ENCODE data around the gene OPN5.
"Not testable (repeated sequence)": the region's sequence is repeated elsewhere in the genome, so short reads cannot be mapped to it uniquely, and the experiment has no call there.

The OPN5 gene

GRCh38 chr6:47737406-47737805 lies 44.4 kb upstream of the OPN5 start:
- Histone ChIP-seq H3K9ac (no peak overlapping the region), H3K4me1 (ENCODE audit: low read depth, poor library complexity, severe bottlenecking) (no peaks in the 10 kb centered on the region), H3K27me3 (ENCODE audit: insufficient read depth, low read depth) (no peaks in the 10 kb centered on the region), H3K36me3 (ENCODE audit: insufficient read depth) (no peaks in the 10 kb centered on the region), H3K4me3 (IDR thresholded peaks at IDR 0.05; ENCODE audit: insufficient read depth, low read depth, low read length) (no peak overlapping the region), H3K27ac (no peak overlapping the region), H4K20me1 (ENCODE audit: insufficient read depth) (no peaks in the 10 kb centered on the region), H2AFZ (ENCODE audit: low read depth) (no peak overlapping the region), H3K79me2 (ENCODE audit: insufficient read depth, low read depth) (no peaks in the 10 kb centered on the region), H3K4me2 (no peak overlapping the region)
- TF ChIP-seq, protein P1, sequence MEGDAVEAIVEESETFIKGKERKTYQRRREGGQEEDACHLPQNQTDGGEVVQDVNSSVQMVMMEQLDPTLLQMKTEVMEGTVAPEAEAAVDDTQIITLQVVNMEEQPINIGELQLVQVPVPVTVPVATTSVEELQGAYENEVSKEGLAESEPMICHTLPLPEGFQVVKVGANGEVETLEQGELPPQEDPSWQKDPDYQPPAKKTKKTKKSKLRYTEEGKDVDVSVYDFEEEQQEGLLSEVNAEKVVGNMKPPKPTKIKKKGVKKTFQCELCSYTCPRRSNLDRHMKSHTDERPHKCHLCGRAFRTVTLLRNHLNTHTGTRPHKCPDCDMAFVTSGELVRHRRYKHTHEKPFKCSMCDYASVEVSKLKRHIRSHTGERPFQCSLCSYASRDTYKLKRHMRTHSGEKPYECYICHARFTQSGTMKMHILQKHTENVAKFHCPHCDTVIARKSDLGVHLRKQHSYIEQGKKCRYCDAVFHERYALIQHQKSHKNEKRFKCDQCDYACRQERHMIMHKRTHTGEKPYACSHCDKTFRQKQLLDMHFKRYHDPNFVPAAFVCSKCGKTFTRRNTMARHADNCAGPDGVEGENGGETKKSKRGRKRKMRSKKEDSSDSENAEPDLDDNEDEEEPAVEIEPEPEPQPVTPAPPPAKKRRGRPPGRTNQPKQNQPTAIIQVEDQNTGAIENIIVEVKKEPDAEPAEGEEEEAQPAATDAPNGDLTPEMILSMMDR (conservative IDR thresholded peaks at IDR 0.05; ENCODE audit: low read depth, low read length), result no peak

DNA sequence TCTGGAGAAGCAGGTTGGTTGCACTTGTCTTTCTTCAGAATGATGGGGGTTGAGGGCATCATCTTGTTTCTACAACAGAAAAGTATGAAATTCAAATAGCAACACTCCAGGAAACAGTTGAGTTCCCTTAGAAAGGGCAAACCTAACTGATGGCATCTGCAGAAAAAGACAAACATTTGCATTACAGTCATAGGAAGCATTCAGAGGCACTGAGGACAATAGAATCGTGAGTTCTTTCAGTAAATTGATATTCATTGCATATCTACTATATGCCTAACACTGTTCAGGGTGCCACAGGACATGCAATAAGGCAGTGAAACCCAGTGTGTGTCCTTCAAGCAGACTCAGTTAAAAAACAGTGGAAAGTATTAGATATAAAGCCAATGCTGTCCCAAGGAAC lies 41.1 kb upstream of the OPN5 start:
- no peak overlapping the region for H3K27ac ChIP-seq
- no peak overlapping the region for H2AFZ ChIP-seq (ENCODE audit: low read depth)
- H3K4me1 ChIP-seq (ENCODE audit: low read depth, poor library complexity, severe bottlenecking), result no peaks in the 10 kb centered on the region
- no peaks in the 10 kb centered on the region for H3K27me3 ChIP-seq (ENCODE audit: insufficient read depth, low read depth)
- TF ChIP-seq, protein P1 (conservative IDR thresholded peaks at IDR 0.05; ENCODE audit: low read depth, low read length), result no peak
- no peaks in the 10 kb centered on the region for H4K20me1 ChIP-seq (ENCODE audit: insufficient read depth)
- no peaks in the 10 kb centered on the region for H3K36me3 ChIP-seq (ENCODE audit: insufficient read depth)
- no peak overlapping the region for H3K4me2 ChIP-seq
- no peak overlapping the region for H3K9ac ChIP-seq
- no peak overlapping the region for H3K4me3 ChIP-seq (IDR thresholded peaks at IDR 0.05; ENCODE audit: insufficient read depth, low read depth, low read length)
- no peaks in the 10 kb centered on the region for H3K79me2 ChIP-seq (ENCODE audit: insufficient read depth, low read depth)

GRCh38 chr6:47741807-47742206 lies 40.0 kb upstream of the OPN5 start:
- no peak overlapping the region for H3K4me2 ChIP-seq
- H3K36me3 ChIP-seq (ENCODE audit: insufficient read depth), result no peaks in the 10 kb centered on the region
- H3K27me3 ChIP-seq (ENCODE audit: insufficient read depth, low read depth), result no peaks in the 10 kb centered on the region
- no peak overlapping the region for H2AFZ ChIP-seq (ENCODE audit: low read depth)
- no peaks in the 10 kb centered on the region for H3K4me1 ChIP-seq (ENCODE audit: low read depth, poor library complexity, severe bottlenecking)
- no peaks in the 10 kb centered on the region for H3K79me2 ChIP-seq (ENCODE audit: insufficient read depth, low read depth)
- H3K4me3 ChIP-seq (IDR thresholded peaks at IDR 0.05; ENCODE audit: insufficient read depth, low read depth, low read length), result no peak overlapping the region
- no peaks in the 10 kb centered on the region for H4K20me1 ChIP-seq (ENCODE audit: insufficient read depth)
- TF ChIP-seq, protein P1 (conservative IDR thresholded peaks at IDR 0.05; ENCODE audit: low read depth, low read length), result no peak
- no peak overlapping the region for H3K9ac ChIP-seq
- no peak overlapping the region for H3K27ac ChIP-seq

GRCh38 chr6:47743744-47744143 lies 38.1 kb upstream of the OPN5 start:
- H4K20me1 ChIP-seq (ENCODE audit: insufficient read depth), result no peaks in the 10 kb centered on the region
- no peaks in the 10 kb centered on the region for H3K36me3 ChIP-seq (ENCODE audit: insufficient read depth)
- H3K79me2 ChIP-seq (ENCODE audit: insufficient read depth, low read depth), result no peaks in the 10 kb centered on the region
- no peaks in the 10 kb centered on the region for H3K4me1 ChIP-seq (ENCODE audit: low read depth, poor library complexity, severe bottlenecking)
- H3K4me3 ChIP-seq (IDR thresholded peaks at IDR 0.05; ENCODE audit: insufficient read depth, low read depth, low read length), result no peak overlapping the region
- no peak overlapping the region for H2AFZ ChIP-seq (ENCODE audit: low read depth)
- H3K4me2 ChIP-seq, result no peak overlapping the region
- no peak overlapping the region for H3K27ac ChIP-seq
- H3K9ac ChIP-seq, result no peak overlapping the region
- H3K27me3 ChIP-seq (ENCODE audit: insufficient read depth, low read depth), result no peaks in the 10 kb centered on the region
- TF ChIP-seq, protein P1 (conservative IDR thresholded peaks at IDR 0.05; ENCODE audit: low read depth, low read length), result no peak

- H3K9ac ChIP-seq; H2AFZ ChIP-seq (ENCODE audit: low read depth); H4K20me1 ChIP-seq (ENCODE audit: insufficient read depth); H3K4me3 ChIP-seq (IDR thresholded peaks at IDR 0.05; ENCODE audit: insufficient read depth, low read depth, low read length); H3K27me3 ChIP-seq (ENCODE audit: insufficient read depth, low read depth); H3K4me1 ChIP-seq (ENCODE audit: low read depth, poor library complexity, severe bottlenecking); H3K79me2 ChIP-seq (ENCODE audit: insufficient read depth, low read depth); H3K4me2 ChIP-seq; H3K27ac ChIP-seq; H3K36me3 ChIP-seq (ENCODE audit: insufficient read depth): not testable (repeated sequence)
Observed at GRCh38 chr6:47745269-47745668, 36.6 kb upstream of the OPN5 start.

Measured in KMS-11 (cell line).